NCI-H748 (cell line): ENCODE results near the gene TMBIM4.
A peak's percentile ranks its signal among the peaks of the same experiment; 100 is the strongest.
"Not testable (repeated sequence)": the region's sequence is repeated elsewhere in the genome, so short reads cannot be mapped to it uniquely, and the experiment has no call there.

Experiments used
- DNase-seq: peaks from one replicate; lab custom pipeline; 2025; ENCODE audit not compliant: unreplicated experiment; lab: John Stamatoyannopoulos, UW

The TMBIM4 gene

GRCh38 chr12:66187036-66187435 lies 17.2 kb upstream of the TMBIM4 start:
- no peak for DNase-seq

- DNase-seq: not testable (repeated sequence)
Measured at GRCh38 chr12:66184822-66185221, 15.0 kb upstream of the TMBIM4 start.

GRCh38 chr12:66182956-66183355 lies 13.2 kb upstream of the TMBIM4 start:
- DNase-seq: no peak

GRCh38 chr12:66176105-66176900 lies 6.5 kb upstream of the TMBIM4 start:
- no peak for DNase-seq

- not testable (repeated sequence) for DNase-seq
Measured at GRCh38 chr12:66174391-66175325, 4.9 kb upstream of the TMBIM4 start.

GRCh38 chr12:66170606-66171005 lies 810 bp upstream of the TMBIM4 start:
- no peak for DNase-seq

GRCh38 chr12:66168410-66168809 lies 1.4 kb downstream of the TMBIM4 start:
- no peak for DNase-seq

GRCh38 chr12:66166561-66166960 lies 3.2 kb downstream of the TMBIM4 start:
- DNase-seq: no peak

- DNase-seq: no peak
Measured at GRCh38 chr12:66165141-66165540, 4.7 kb downstream of the TMBIM4 start.

GRCh38 chr12:66164349-66164821 lies 5.4 kb downstream of the TMBIM4 start:
- DNase-seq: no peak

GRCh38 chr12:66163289-66163688 lies 6.5 kb downstream of the TMBIM4 start:
- no peak for DNase-seq

GRCh38 chr12:66162701-66163100 lies 7.1 kb downstream of the TMBIM4 start:
- no peak for DNase-seq

- DNase-seq: no peak
Measured at GRCh38 chr12:66160704-66161103, 9.1 kb downstream of the TMBIM4 start.

- no peak for DNase-seq
Measured at GRCh38 chr12:66159123-66159522, 10.7 kb downstream of the TMBIM4 start.

GRCh38 chr12:66156654-66157053 lies 13.1 kb downstream of the TMBIM4 start:
- no peak for DNase-seq

- no peak for DNase-seq
Measured at GRCh38 chr12:66154776-66155175, 15.0 kb downstream of the TMBIM4 start.

- no peak for DNase-seq
Measured at GRCh38 chr12:66152732-66153131, 17.1 kb downstream of the TMBIM4 start.

- no peak for DNase-seq
Measured at GRCh38 chr12:66149702-66150398, 19.9 kb downstream of the TMBIM4 start.

GRCh38 chr12:66144791-66145754 lies 24.7 kb downstream of the TMBIM4 start:
- DNase-seq: peak; percentile 44

- DNase-seq: no peak
Measured at GRCh38 chr12:66143868-66144267, 25.9 kb downstream of the TMBIM4 start.
